Activated naive CD4-positive, alpha-beta T cell treated with anti-CD3 and anti-CD28 coated beads, Interleukin-2, amount 50 U/mL, for 24 hours (primary cell): Measurements from ENCODE around the gene RCC2.
"Not testable (repeated sequence)": the region's sequence is repeated elsewhere in the genome, so short reads cannot be mapped to it uniquely, and the experiment has no call there.

Experiments
- H3K27ac Mint-ChIP-seq: one replicate; pipeline ENCODE4 v1.8.0; 2021; ENCODE audit warnings: mild to moderate bottlenecking, mixed read lengths
- H3K27me3 Mint-ChIP-seq: one replicate; pipeline ENCODE4 v1.8.0; 2021; ENCODE audit warnings: mixed read lengths
- H3K36me3 Mint-ChIP-seq: one replicate; pipeline ENCODE4 v1.8.0; 2021; ENCODE audit warnings: mixed read lengths
- H3K4me1 Mint-ChIP-seq: one replicate; pipeline ENCODE4 v1.8.0; 2021; ENCODE audit warnings: mixed read lengths
- H3K4me3 Mint-ChIP-seq: one replicate; pipeline ENCODE4 v1.8.0; 2021; ENCODE audit warnings: mild to moderate bottlenecking, mixed read lengths
- H3K9me3 Mint-ChIP-seq: one replicate; pipeline ENCODE4 v1.8.0; 2021; ENCODE audit warnings: mixed read lengths

Gene RCC2

GRCh38 chr1:17412093-17412870 is 27.2 kb downstream of the RCC2 start:
- Mint-ChIP-seq H3K36me3 (peaks cover 20% of the 10 kb centered on the region), H3K27me3 (no peaks in the 10 kb centered on the region), H3K4me3 (no peak overlapping the region), H3K27ac (no peak overlapping the region), H3K4me1 (no peaks in the 10 kb centered on the region), H3K9me3 (no peaks in the 10 kb centered on the region)

DNA sequence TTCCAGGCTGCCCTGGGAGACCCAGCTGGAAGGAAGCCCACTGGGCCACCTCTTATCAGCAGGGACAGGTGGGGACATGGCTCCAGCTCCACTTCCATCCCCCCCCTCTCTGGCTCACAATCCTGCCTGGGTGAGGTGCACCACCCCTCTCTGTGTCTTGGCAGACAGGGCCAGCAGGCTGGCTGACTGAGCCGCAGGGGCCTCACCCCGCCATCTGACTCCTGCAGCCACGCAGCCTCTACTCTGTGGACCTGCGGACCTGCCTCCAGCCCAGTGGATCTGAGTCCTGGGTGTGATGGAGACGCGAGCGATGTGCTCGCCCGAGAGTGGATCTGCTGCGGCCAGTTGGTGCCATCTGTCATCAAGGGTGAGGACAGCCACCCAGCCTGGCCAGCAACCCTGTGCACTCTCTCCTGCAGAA is 30.1 kb downstream of the RCC2 start:
- no peaks in the 10 kb centered on the region for H3K9me3 Mint-ChIP-seq
- H3K36me3 Mint-ChIP-seq, result peaks cover 9% of the 10 kb centered on the region
- H3K4me3 Mint-ChIP-seq, result no peak overlapping the region
- no peak overlapping the region for H3K27ac Mint-ChIP-seq
- H3K4me1 Mint-ChIP-seq, result peaks cover 3% of the 10 kb centered on the region
- no peaks in the 10 kb centered on the region for H3K27me3 Mint-ChIP-seq

GRCh38 chr1:17407786-17408514 is 31.5 kb downstream of the RCC2 start:
- H3K4me3 Mint-ChIP-seq, H3K4me1 Mint-ChIP-seq, H3K27me3 Mint-ChIP-seq, H3K36me3 Mint-ChIP-seq, H3K9me3 Mint-ChIP-seq, H3K27ac Mint-ChIP-seq: not testable (repeated sequence)

DNA sequence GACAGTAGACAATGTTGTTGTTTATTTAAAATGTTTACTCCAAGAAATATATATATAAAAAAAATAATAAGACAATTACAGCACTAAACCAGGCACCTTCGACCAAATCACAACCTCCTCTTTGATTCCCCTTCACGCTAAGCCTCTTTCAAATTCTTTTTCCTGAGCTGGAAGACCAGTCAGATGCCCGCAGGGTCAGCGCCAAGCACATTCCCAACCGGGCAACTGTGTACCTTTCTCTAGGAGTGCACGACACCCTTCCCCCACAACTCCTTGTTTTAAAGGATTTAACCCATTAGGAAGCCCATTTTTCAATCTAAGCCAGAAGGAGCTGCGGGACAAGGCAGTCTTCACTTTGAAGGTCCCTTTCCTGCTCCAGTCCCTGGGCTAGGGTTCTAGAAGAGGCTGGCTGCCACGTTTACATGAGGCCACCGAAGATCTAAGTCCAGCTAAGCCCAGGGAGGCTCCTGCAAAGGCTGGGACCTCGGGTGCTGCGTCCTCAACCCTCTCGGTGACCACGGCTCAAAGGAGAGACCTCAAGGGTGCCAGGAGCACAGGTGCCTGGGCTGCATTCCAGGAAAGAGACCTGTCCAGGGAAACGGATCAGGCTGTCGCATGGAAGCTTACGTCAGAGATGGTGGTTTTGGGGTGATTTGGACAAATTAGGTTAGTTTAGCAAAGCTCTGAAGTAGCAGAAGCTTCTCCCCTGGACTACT is 32.6 kb downstream of the RCC2 start:
- H3K36me3 Mint-ChIP-seq, H3K9me3 Mint-ChIP-seq, H3K27ac Mint-ChIP-seq, H3K4me3 Mint-ChIP-seq, H3K27me3 Mint-ChIP-seq, H3K4me1 Mint-ChIP-seq: not testable (repeated sequence)

GRCh38 chr1:17405898-17406759 is 33.3 kb downstream of the RCC2 start:
- Mint-ChIP-seq H3K27me3 (no peaks in the 10 kb centered on the region), H3K4me1 (peaks cover 3% of the 10 kb centered on the region), H3K27ac (no peak overlapping the region), H3K9me3 (no peaks in the 10 kb centered on the region), H3K4me3 (no peak overlapping the region), H3K36me3 (peaks cover 4% of the 10 kb centered on the region)

DNA sequence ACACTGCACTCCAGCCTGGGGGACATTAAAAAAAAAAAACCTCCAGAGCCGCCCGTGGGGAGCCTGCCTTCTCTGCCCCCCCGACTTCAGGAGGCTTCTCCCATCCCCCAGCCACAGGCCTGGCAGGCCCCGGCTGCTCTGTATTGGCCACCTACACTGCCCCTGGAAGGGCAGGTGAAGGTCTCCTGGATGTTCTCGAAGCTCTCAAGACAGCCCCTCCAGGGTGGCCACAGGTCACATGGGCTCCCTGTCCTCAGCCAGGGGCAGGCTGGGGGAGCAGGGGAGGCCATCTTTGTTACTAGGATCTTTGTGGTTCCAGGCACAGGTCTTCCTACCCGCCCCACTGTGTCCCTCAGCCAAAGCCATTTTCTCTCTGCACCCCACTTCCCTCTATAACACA is 34.7 kb downstream of the RCC2 start:
- H3K4me3 Mint-ChIP-seq, result no peak overlapping the region
- peaks cover 2% of the 10 kb centered on the region for H3K36me3 Mint-ChIP-seq
- H3K4me1 Mint-ChIP-seq, result peaks cover 3% of the 10 kb centered on the region
- H3K27ac Mint-ChIP-seq, result no peak overlapping the region
- H3K9me3 Mint-ChIP-seq, result no peaks in the 10 kb centered on the region
- H3K27me3 Mint-ChIP-seq, result no peaks in the 10 kb centered on the region

- no peak overlapping the region for H3K27ac Mint-ChIP-seq
- H3K36me3 Mint-ChIP-seq, result peaks cover 2% of the 10 kb centered on the region
- peaks cover 3% of the 10 kb centered on the region for H3K4me1 Mint-ChIP-seq
- no peaks in the 10 kb centered on the region for H3K9me3 Mint-ChIP-seq
- no peaks in the 10 kb centered on the region for H3K27me3 Mint-ChIP-seq
- H3K4me3 Mint-ChIP-seq, result no peak overlapping the region
These were observed 35.3 kb downstream of the RCC2 start for GRCh38 chr1:17404034-17404684.

DNA sequence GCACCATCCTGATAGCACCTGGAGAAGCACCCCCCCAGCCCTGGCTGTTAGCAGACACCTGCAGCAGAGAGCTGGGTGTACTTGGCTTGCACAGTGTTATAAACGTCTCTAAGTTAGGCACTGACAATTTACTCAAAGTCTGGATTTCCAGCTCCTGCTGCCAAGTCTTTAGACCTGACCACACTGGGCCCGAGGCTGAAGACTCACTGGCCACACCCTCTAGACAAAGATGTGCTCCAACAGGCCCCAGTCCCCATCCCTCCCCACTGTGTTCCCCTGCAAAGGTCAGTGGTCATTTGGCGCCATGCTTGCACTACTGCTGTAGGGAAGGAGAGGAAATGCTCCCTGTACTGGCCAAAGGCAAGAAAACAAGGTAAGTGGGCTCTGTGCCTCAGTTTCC is 36.4 kb downstream of the RCC2 start:
- Mint-ChIP-seq H3K9me3 (no peaks in the 10 kb centered on the region), H3K36me3 (peaks cover 2% of the 10 kb centered on the region), H3K27ac (no peak overlapping the region), H3K4me3 (no peak overlapping the region), H3K27me3 (no peaks in the 10 kb centered on the region), H3K4me1 (peaks cover 3% of the 10 kb centered on the region)

DNA sequence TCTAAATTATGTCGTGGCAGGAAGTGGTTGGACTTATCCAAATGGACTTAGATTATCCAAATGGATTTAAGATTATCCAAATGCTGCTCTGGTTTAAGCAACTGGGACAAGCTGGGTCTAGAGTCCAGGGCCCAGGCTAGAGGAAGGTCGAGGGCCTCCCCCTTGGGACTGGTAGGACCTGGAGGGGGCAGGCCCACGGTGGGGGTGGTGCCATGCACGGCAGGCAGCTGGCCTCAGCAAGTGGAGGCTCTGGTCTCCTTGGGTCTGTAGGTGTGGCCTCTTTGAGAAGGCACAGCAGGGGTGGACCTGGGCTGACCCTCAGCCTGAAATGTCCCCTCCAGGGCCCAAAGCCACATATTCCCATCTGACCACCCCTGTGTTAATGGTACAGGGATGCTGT is 37.6 kb downstream of the RCC2 start:
- no peaks in the 10 kb centered on the region for H3K9me3 Mint-ChIP-seq
- H3K36me3 Mint-ChIP-seq, result no peaks in the 10 kb centered on the region
- no peaks in the 10 kb centered on the region for H3K27me3 Mint-ChIP-seq
- no peak overlapping the region for H3K27ac Mint-ChIP-seq
- peaks cover 2% of the 10 kb centered on the region for H3K4me1 Mint-ChIP-seq
- no peak overlapping the region for H3K4me3 Mint-ChIP-seq

DNA sequence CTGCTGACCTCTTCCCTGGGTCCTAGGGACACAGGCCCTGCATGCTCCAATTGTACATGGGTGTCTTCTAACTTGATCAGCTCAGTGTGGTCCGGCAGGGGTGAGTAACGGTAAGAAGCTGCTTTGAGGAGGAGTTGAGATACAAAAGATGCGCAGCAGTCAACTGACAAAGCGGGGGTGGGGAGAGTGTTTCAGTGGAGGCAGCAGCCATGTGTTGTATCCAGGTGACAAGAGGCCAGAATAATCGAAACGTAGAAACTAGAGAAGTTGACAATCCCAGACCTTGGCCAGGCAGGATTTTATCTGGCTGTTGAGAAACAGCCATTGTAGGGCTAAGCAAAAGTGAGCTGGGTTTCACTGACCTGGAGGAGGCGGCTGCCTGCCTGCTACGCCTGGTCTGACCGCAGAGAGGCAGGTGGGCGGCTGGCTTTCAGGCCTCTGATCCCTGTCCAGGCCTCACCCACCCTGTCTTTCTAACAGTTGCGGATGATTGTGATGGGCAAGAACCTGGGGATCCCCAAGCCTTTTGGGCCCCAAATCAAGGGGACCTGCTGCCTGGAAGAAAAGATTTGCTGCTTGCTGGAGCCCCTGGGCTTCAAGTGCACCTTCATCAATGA is 38.6 kb downstream of the RCC2 start:
- no peaks in the 10 kb centered on the region for H3K9me3 Mint-ChIP-seq
- H3K4me3 Mint-ChIP-seq, result no peak overlapping the region
- no peak overlapping the region for H3K27ac Mint-ChIP-seq
- no peaks in the 10 kb centered on the region for H3K36me3 Mint-ChIP-seq
- H3K4me1 Mint-ChIP-seq, result no peaks in the 10 kb centered on the region
- H3K27me3 Mint-ChIP-seq, result no peaks in the 10 kb centered on the region

DNA sequence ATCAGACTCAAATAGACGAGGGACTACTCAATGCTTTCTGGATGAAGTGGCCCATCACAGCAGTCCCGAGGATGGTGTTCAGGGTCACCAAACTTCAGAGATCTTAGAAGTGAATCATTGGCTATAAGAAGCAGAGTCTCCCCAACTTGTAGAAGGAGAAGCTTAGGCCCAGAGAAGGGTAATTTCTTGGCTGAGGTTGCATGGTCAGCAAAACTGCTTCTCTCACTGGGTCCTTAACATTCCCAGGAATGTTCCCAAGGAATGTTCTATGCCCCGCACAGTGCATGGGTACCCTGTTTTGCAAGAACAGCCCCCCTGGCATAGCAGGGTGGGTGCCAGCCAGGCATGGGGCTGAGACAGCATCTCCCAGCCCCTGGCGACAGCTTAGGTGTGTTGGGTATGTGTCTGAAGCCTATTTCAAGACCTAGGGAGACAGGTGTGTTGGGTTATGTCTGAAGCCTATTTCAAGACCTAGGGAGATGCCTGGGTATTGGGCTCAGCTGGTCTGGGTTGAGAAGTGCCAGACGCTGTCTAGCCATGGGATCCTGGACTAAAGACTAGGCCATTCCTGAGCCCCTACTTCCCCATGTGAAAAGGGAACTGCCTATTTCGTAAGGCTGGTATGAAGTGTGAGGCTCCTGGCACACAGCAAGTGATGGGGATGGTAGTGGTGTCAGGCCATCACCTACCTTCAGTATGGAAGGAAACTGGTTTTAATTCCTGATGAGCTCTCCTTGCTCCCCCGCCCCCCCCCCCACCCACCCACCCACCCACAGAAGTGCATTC is 41.4 kb downstream of the RCC2 start:
- no peaks in the 10 kb centered on the region for H3K36me3 Mint-ChIP-seq
- H3K27me3 Mint-ChIP-seq, result no peaks in the 10 kb centered on the region
- H3K27ac Mint-ChIP-seq, result no peak overlapping the region
- H3K4me3 Mint-ChIP-seq, result no peak overlapping the region
- no peaks in the 10 kb centered on the region for H3K4me1 Mint-ChIP-seq
- H3K9me3 Mint-ChIP-seq, result no peaks in the 10 kb centered on the region

DNA sequence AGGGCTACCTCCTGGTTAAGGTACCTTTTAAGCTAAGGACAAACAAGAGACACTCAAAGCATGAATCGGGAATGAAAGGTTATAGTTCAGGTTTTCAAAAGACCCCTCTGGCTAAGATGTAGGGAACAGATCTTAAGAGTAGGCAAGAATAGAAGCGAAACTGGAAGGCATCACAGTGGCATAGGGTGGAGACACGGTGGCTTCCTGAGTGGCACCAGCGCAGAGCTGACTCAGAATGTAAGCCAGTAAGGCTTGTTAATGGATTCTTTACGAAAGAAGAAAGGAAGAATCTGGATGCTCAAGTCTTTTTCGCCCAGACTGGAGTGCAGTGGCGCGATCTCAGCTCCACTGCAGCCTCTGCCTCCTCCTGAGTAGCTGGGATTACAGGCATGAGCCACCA is 46.2 kb downstream of the RCC2 start:
- Mint-ChIP-seq H3K27me3 (no peaks in the 10 kb centered on the region), H3K4me1 (no peaks in the 10 kb centered on the region), H3K9me3 (no peaks in the 10 kb centered on the region), H3K4me3 (no peak overlapping the region), H3K27ac (no peak overlapping the region), H3K36me3 (no peaks in the 10 kb centered on the region)

DNA sequence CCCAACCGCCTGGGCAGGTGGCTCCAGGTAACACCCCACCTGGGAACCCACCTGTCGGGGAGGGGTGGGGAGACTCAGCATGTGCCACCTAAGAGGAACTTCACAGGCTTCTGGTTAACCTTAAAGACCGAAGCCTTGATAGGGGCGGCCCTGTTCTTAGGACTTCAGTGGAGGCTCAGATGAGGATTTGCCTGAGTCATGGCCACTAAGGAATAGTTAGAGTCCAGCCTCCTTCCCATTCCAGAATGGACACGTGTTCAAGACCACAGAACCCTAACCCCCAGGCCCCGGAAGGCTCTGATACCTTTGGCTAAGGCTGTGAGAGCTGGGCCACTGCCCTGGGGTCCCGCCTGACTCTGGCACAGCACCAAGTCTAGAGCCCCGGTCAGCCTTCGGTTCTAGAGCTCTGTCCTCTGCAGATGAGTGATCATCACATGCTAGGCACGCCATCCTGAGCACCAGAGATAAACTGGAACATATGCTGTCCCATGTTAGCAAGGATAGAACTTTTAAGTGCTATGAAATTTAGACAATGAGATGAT is 47.2 kb downstream of the RCC2 start:
- Mint-ChIP-seq H3K9me3 (no peaks in the 10 kb centered on the region), H3K27ac (no peak overlapping the region), H3K27me3 (no peaks in the 10 kb centered on the region), H3K4me3 (no peak overlapping the region), H3K36me3 (no peaks in the 10 kb centered on the region), H3K4me1 (no peaks in the 10 kb centered on the region)

GRCh38 chr1:17381161-17381560 is 58.3 kb downstream of the RCC2 start:
- Mint-ChIP-seq H3K36me3 (no peaks in the 10 kb centered on the region), H3K27ac (no peak overlapping the region), H3K27me3 (peaks cover 4% of the 10 kb centered on the region), H3K4me3 (no peak overlapping the region), H3K4me1 (no peaks in the 10 kb centered on the region), H3K9me3 (no peaks in the 10 kb centered on the region)
